MCF 10A (cell line): ENCODE measurements around the gene FMNL2. TPM values are rescaled to one million over a fixed set of nuclear protein-coding genes. Genes with fewer than 3 reads are reported as not detected.
A peak's percentile ranks its signal among the peaks of the same experiment; 100 is the strongest.

Experiments used
- BruUV-seq: library from RNA; stranded (reverse); fragments of 400-500 nt; replicated peaks from 2 replicates; lab custom pipeline; 2021; lab: Mats Ljungman, UMichigan
- CTCF ChIA-PET: fragments of 300-600 bp; sonication (Branson Sonifier 250); formaldehyde crosslinking; extraction: SDS; loops from one replicate; lab custom pipeline; 2021; ENCODE audit warnings: antibody characterized with exemption, inconsistent platforms; lab: Yijun Ruan, JAX
- POLR2A ChIA-PET: fragments of 300-600, 350-650 bp; sonication (Branson Sonifier 250); formaldehyde crosslinking; extraction: SDS; loops from one replicate; lab custom pipeline; 2020; ENCODE audit warnings: antibody characterized with exemption, inconsistent platforms; lab: Yijun Ruan, JAX
- DNase-seq: peaks from one replicate; pipeline ENCODE4 v3.0.0-alpha.2; 2018; ENCODE audit not compliant: unreplicated experiment
- H3K27ac Mint-ChIP-seq: one replicate; pipeline ENCODE4 v1.8.0; 2022; ENCODE audit warnings: mild to moderate bottlenecking, low read depth, mixed read lengths; ENCODE audit not compliant: unreplicated experiment
- H3K27me3 Mint-ChIP-seq: one replicate; pipeline ENCODE4 v1.8.0; 2022; ENCODE audit warnings: mixed read lengths; ENCODE audit not compliant: insufficient read depth, unreplicated experiment
- H3K36me3 Mint-ChIP-seq: one replicate; pipeline ENCODE4 v1.8.0; 2022; ENCODE audit warnings: mild to moderate bottlenecking, moderate library complexity, mixed read lengths; ENCODE audit not compliant: insufficient read depth, unreplicated experiment
- H3K4me1 Mint-ChIP-seq: one replicate; pipeline ENCODE4 v1.8.0; 2022; ENCODE audit warnings: mixed read lengths; ENCODE audit not compliant: insufficient read depth, unreplicated experiment
- H3K4me3 Mint-ChIP-seq: one replicate; pipeline ENCODE4 v1.8.0; 2022; ENCODE audit warnings: mild to moderate bottlenecking, moderate library complexity, mixed read lengths; ENCODE audit not compliant: unreplicated experiment
- H3K9me3 Mint-ChIP-seq: one replicate; pipeline ENCODE4 v1.8.0; 2022; ENCODE audit warnings: mixed read lengths; ENCODE audit not compliant: unreplicated experiment
- intact Hi-C: fragments of 100-400 bp; cut with micrococcal nuclease; formaldehyde crosslinking; loops from 2 replicates; pipeline ENCODE4 v1.14.1; 2022
- total RNA-seq: library from RNA; stranded (reverse); gene quantifications from 2 replicates; pipeline ENCODE4 v1.2.3, GENCODE V29; 2022
- TF ChIP-seq, protein P1 (sequence below): fragments of 200-600 bp; IDR thresholded peaks from one replicate; pipeline ENCODE4 v1.8.0; 2022; ENCODE audit warnings: antibody characterized with exemption, mild to moderate bottlenecking; ENCODE audit not compliant: unreplicated experiment

The FMNL2 gene
- total RNA-seq, 1 experiment from 2014 or later: 76.5 TPM

DNA sequence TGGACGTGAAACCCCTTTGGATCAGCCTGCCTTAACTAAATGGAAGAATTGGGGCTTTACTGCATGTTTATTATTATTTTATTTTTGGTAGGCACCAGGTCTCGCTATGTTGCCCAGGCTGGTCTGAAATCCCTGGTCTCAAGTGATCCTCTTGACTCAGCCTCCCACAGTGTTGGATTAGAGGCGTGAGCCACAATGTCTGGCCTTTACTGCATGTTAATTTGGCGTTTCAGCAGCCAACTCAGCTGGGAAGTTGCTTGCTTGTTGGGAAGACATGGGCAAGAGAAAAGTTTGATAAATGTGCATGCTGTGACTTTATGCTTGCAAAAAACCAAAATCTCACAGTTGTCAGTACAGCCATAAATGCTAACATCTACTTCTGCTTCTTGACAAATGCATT lies 105.1 kb downstream of the FMNL2 start:
- Mint-ChIP-seq H3K27me3 (no peaks in the 10 kb centered on the region), H3K9me3 (peaks cover 8% of the 10 kb centered on the region), H3K36me3 (peaks cover 7% of the 10 kb centered on the region), H3K4me1 (peaks cover 48% of the 10 kb centered on the region), H3K4me3 (peak overlapping the region; percentile 42), H3K27ac (peak overlapping the region; percentile 78)
- DNase-seq: no peak
- BruUV-seq: no TSS peak
- CTCF ChIA-PET: no interaction called here
- POLR2A ChIA-PET: interaction anchor here (1.1 kb wide), 1 partner anchor 23 kb away, joined by 4 read pairs; no protein-coding TSS in a partner anchor
- TF ChIP-seq, protein P1, sequence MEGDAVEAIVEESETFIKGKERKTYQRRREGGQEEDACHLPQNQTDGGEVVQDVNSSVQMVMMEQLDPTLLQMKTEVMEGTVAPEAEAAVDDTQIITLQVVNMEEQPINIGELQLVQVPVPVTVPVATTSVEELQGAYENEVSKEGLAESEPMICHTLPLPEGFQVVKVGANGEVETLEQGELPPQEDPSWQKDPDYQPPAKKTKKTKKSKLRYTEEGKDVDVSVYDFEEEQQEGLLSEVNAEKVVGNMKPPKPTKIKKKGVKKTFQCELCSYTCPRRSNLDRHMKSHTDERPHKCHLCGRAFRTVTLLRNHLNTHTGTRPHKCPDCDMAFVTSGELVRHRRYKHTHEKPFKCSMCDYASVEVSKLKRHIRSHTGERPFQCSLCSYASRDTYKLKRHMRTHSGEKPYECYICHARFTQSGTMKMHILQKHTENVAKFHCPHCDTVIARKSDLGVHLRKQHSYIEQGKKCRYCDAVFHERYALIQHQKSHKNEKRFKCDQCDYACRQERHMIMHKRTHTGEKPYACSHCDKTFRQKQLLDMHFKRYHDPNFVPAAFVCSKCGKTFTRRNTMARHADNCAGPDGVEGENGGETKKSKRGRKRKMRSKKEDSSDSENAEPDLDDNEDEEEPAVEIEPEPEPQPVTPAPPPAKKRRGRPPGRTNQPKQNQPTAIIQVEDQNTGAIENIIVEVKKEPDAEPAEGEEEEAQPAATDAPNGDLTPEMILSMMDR: no peak
- intact Hi-C loops: no loop called here

GRCh38 chr2:152440460-152440859 lies 105.5 kb downstream of the FMNL2 start:
- POLR2A ChIA-PET: no interaction called here
- H3K27ac Mint-ChIP-seq: peak overlapping the region; percentile 78
- CTCF ChIA-PET: no interaction called here
- H3K36me3 Mint-ChIP-seq: peaks cover 7% of the 10 kb centered on the region
- BruUV-seq: no TSS peak
- H3K4me1 Mint-ChIP-seq: peaks cover 48% of the 10 kb centered on the region
- no peaks in the 10 kb centered on the region for H3K27me3 Mint-ChIP-seq
- H3K4me3 Mint-ChIP-seq: peak overlapping the region; percentile 42
- DNase-seq: peak; percentile 49
- intact Hi-C loops: no loop called here
- peaks cover 8% of the 10 kb centered on the region for H3K9me3 Mint-ChIP-seq
- TF ChIP-seq, protein P1: no peak

DNA sequence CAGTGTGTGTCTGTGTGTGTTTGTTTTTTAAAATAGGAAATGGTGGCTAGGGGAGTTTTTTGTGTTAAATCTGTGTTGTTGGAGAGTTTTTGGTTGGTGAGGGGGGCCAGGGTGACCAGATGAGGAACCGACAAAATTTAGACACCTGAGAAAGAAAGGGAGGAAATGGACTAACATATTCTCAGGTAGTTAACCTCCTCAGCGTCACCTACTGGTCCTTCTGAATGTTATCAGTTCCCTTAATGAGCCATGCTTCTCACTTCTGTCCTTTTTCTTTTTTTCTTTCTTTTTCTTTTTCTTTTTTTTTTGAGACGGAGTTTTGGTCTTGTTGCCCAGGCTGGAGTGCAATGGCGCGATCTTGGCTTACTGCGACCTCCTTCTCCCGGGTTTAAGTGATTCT lies 107.0 kb downstream of the FMNL2 start:
- Mint-ChIP-seq H3K4me3 (no peak overlapping the region), H3K4me1 (peaks cover 61% of the 10 kb centered on the region), H3K9me3 (peaks cover 8% of the 10 kb centered on the region), H3K27me3 (no peaks in the 10 kb centered on the region), H3K27ac (no peak overlapping the region), H3K36me3 (peaks cover 7% of the 10 kb centered on the region)
- ChIA-PET CTCF (interaction anchor here (0.6 to 1.7 kb wide), 6 partner anchors 9 to 194 kb away, joined by 3 read pairs; no protein-coding TSS in a partner anchor), POLR2A (no interaction called here)
- BruUV-seq: no TSS peak
- DNase-seq: no peak
- TF ChIP-seq, protein P1: no peak
- intact Hi-C loops: no loop called here

- H3K4me1 Mint-ChIP-seq: peaks cover 58% of the 10 kb centered on the region
- intact Hi-C loops: no loop called here
- peaks cover 8% of the 10 kb centered on the region for H3K9me3 Mint-ChIP-seq
- TF ChIP-seq, protein P1: no peak
- H3K27ac Mint-ChIP-seq: no peak overlapping the region
- BruUV-seq: no TSS peak
- DNase-seq: no peak
- no peaks in the 10 kb centered on the region for H3K27me3 Mint-ChIP-seq
- ChIA-PET POLR2A (interaction anchor here (0.8 to 5.3 kb wide), 3 partner anchors 11 to 24 kb away, joined by 3 to 58 read pairs (median 7); no protein-coding TSS in a partner anchor), CTCF (interaction anchor here (0.5 to 1.0 kb wide), 3 partner anchors 23 to 242 kb away, joined by 3 to 4 read pairs (median 3); no protein-coding TSS in a partner anchor)
- no peak overlapping the region for H3K4me3 Mint-ChIP-seq
- H3K36me3 Mint-ChIP-seq: peaks cover 4% of the 10 kb centered on the region
Observed at GRCh38 chr2:152443771-152444170, 108.8 kb downstream of the FMNL2 start.
